HG03439 (cell line): ENCODE measurements around the gene NUB1.

Experiments
- ATAC-seq: cut with Tn5 transposase; IDR thresholded peaks from one replicate; pipeline ENCODE4 v1.9.1; 2021; ENCODE audit warnings: mild to moderate bottlenecking, moderate library complexity; ENCODE audit not compliant: unreplicated experiment

Gene NUB1

DNA sequence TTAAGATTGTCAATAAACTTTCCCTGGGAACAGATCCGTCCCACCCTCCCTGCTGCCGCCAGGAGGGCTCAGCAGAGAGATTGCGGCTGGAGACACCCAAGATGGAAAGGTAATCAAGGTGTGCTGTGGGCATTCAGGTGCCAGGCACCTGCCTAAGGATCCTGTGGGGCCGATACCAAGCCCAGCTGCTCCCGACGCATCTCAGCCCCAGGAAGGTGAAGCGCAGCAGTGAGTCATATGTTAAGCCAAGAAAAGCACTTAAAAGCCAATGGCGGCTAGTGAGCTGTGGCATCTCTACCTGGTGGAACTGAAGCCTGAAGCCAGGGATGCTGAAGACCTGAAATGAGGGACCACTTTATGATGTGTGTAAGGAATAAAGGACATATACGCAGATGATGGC is 62.2 kb downstream of the NUB1 start:
- ATAC-seq = no peak

- ATAC-seq = no peak
Observed at GRCh38 chr7:151404216-151405011, 62.8 kb downstream of the NUB1 start.

- ATAC-seq = no peak
Observed at GRCh38 chr7:151405056-151405455, 63.4 kb downstream of the NUB1 start.

- no peak for ATAC-seq
Observed at GRCh38 chr7:151405588-151405987, 64.0 kb downstream of the NUB1 start.

DNA sequence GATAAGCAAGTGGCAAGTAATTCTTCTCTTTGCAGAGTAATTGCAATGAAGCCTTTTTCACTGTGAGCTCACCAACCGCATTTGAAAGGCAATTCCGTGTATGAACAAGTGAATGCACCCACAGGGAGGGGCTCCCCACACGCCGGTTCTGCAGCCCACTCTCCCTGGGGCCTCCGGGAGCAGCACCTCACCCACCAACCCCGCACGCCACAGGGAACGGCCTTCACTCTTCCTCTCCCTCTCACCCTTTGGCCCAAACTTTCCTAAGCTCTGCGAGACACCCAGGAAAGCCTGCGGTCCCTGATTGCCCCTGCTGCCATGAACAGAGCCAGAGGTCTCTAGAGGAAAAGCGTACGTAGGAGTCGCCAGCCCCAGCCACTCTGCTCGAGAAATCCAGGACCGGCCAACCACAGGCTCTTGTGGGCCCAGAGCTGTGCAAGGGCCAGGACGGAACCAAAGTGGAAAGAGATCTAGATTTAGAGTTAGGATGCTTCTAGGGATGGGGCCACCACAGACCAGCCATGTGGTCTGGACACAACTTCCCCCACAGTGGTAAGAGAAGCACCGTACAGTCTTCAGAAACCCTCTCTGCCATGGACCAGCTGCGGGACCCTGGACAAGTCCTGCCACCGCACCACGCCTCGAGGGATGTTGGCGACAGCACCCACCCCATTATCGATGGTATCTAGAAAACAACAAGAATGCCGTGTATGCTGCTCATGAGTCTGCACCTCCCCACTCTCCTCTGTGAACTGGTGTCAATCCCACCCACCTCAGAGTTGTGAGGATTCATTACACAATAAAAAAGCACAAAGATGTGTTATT is 64.7 kb downstream of the NUB1 start:
- ATAC-seq = no peak

DNA sequence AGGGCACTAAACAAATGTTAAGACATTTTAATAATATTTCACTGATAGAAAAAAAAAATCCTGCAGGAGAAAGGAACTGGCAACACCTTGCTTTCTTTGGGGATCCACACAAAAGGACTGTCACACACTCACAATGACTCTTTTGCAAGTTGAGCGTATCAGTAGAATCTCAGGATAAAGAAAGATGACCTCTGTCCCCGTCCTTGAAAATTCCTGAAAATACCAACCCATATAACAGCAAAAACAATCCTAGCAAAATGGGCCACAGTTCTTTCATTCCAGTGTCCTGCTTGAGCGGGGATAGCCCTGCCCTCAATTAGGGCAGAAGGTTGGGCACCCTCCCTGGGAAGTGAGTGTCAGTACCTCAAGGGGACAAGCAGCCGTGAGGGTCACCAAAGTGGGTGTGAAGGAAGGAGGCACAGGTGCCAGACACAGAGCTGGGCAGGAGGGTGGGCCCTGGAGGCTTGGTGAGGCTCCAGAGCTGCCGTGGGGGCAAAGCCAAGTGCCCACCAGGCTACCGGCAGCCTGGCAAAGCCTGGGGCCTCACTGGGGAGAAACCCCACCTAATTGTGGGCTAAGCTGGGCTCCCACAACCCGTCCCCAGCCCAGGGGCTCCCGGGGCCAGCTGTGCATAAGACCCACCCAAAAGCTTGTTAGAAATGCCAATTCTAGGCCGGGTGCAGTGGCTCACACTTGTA is 65.4 kb downstream of the NUB1 start:
- no peak for ATAC-seq

- ATAC-seq = no peak
Observed at GRCh38 chr7:151408498-151408838, 66.9 kb downstream of the NUB1 start.

DNA sequence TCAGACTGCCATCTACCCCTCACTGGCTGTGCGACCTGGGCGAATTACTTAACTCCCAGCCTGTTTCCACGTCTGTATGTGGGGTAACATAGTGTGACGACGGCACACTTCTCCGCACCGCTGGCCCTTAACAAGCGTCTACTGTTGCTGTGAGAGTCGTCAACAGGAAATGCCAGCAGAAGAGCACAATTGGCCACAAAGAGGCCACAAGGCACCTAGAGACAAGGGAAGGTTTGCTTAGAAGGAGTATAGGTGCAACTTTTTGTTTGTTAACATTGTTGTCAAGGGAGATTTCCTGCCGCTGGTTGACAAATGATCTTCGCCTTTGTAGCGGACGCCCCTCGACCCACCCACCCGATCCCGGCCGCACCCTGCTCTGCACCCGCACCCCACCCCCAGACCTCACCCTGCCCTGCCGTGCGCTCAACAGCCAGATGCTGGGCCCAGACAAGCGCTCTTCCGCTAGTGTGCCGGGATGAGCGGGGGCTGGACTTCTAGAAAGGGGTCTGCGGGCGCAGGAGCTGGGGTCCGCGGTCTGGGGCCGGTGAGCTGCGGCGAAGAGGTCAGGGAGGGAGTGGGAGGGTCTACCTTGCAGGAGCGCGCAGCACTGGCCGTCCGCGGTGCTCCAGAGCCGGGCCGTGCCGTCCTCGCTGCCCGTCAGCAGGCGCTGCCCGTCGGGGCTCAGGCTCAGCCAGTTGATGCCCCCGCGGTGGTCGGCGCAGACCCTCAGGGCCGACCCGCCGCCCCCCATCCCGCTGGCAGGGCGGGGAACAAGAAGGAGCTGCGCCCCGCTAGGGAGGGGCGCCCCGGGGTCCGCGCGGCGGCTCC is 67.4 kb downstream of the NUB1 start:
- ATAC-seq = no peak

DNA sequence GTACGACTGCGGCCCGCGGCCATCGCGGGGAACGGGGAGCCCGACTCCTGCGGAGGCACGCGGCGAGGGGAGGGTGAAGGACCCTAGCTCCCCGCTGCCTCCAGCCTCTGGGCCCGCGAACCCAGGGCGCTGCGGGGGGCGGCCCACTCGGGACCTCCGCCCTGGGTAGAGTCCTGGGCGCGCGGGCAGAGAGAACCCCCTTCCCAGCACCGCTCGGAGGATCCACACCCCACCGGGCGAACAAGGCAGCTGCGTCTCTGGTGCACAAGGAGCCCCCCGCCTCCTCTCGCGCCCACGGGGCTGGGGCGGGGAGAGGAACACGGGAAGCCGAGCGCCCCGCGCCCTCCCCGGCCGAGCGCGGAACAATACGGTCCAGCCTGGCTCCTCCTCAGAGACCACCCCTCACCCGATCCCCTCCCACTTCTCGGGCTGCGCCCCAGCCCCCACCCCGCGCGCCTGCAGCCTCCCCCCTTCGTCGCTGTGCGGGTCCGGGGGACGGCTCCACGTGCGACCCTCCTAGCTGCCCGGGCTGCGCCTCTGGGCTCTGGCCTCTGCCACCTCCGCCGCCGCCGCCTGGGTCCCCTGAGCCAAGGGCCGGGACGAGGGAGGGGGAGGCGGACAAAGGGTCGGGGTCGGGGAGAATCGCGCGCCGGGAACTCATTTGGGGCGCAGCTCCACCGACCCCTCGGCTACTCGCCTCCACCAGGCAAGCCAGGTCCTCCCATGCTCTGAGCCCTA is 68.2 kb downstream of the NUB1 start, which contains the start of gene WDR86:
Gene WDR86 (minus strand): TSS at position 372 of the 738 bp plus-strand sequence. CDS start 449 bp downstream, outside the sequence.
- no peak for ATAC-seq

DNA sequence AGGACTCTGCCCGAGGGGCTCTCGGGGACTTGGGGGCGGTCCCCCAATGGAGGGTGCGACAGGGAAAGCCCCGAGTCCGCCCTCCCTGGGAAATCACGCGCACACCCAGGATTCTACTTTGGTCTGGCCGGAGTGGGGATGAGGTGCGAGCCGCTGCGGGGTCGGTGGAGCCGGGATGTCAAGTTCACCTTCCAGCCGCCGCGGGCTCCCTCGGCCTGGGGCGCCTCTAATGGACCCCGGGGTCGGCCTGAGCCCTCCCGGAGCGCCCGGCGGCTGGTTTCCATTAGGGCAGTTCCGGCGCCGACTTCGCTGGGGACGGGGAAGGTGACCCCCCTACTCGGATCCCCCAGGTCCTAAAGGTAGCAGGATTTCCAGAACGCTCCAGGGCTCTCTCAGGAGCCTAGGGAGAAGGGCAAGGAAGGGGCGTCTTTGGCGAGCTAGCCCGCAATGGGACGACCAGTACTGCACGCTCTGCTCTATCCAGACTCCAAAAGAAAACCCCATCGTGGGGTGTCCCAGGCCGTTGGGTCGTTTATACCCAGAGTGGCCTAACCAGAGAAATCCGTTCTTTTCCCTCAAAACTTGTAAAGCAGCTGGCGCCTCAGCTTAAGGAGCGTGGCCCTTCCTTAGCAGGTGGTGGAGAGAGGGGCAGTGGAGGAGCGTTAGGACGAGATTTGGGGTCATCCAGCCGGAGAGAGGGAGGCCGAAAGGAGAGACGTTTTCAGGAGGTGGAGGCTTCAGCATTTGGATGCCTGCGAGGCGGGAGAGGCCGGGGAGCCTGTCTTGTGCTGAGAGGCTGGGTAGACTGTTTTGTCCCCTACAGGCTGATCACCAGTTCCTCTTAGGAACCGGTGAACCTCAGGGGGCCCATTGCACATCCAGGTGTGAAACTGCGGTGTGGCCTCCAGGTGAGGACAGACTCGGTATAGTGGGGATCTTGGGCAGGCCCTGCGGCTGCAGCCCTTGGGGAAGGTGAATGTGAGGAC is 69.1 kb downstream of the NUB1 start:
- no peak for ATAC-seq

DNA sequence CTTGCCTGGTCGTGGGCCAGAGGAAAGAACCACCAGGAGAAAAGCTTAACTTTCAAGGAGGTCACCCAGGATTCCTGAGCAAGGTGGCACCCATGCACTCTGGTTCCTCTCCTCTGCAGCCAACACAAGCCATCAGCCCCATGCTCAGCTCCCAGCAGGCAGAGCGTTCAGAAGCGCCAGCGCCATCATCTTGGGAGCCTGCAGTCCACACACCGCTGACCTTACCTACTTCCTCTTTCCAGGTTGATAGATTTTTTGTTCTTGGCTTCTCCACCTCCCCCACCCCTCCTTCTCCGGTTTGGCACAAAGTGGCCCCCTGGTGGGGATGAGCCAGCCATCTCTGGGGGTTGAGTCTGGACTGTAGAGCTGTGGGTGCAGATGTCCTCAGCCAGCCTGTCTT is 69.9 kb downstream of the NUB1 start:
- ATAC-seq = no peak

GRCh38 chr7:151412318-151412717 is 70.7 kb downstream of the NUB1 start:
- no peak for ATAC-seq

DNA sequence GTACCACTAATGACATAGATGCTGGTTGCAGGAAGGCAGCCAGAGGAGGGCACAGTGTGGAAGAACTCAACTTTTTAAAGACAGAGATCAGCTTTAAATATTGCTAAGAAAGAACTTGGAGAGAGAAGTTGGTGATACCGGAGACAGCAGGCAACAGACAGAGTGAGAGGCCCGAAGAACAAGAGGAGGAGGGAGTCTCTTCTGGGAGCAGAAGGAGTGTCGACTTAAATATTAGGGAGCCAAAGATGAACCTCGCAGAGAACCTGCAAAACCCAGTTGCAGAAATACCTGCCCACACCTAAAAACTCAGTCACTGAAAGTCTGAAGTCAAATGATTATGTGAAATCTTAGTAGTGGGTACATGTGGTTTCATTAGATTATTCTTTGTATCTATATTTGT is 71.6 kb downstream of the NUB1 start:
- no peak for ATAC-seq

DNA sequence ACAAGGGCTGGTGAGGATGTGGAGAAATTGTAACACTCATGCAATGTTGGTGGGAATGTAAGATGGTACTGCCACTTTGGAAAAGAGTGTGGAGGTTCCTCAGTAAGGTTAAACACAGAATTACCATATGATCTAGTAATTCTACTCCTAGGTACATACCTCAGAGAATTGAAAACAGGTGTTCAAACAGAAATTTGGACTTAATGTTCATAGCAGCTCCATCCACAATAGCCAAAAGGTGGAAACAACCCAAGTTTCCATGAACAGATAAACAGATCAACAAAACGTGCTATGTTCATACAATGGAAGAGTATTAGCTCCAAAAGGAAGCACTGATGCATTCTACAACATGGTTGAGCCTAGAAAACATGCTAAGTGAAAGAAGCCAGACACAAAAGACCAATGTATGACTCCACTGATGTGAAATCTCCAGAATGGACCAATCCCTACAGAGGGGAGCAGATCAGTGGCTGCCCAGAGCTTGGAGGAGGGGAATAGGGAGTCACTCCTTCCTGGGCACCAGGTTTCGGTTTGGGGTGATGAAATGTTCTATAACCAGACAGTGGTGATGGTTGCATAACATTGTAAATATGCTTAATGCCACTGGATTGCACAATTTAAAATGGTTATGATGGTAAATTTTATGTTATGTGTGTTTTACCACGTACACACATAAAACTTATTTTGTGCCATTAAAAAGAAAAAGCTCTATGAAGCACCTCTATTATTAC is 73.9 kb downstream of the NUB1 start:
- ATAC-seq = no peak

DNA sequence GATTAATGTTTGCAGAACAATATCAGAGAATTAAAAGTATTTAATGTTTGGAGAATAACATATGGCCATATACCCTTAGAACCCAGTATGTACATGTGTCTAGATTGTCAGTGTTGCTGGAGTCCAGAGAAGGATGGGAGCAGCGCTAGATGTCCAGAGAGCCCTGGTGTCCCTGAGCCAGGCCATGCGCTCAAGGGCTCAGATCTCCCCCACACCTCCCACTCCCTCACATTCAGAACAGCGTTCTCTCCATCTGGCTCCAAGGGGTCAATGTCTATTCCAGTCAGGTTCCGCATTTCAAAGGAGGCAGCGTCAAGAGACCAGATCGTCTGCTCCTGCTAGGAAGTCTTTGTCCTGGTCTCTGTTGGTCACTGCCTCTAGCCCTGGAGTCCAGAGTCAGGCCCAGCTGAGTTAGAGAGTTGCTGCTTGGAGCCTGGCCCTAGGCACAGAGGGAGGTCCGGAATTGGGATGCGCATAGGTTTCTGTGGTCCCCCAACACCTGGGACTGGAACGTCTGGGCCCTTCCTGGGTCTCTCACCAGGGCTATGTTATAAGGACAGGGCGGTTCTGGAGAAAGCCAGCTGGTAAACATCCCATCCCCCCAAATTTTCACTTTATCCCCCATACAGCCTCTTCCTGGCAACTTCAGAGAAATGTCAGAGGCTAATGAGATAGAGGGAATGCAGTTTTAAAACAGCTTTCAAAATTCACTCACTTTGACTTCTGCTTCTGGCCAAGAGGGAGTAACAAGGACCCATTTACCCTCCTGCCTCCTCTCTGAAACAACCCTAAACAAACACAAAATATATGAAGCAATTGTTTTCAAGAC is 74.7 kb downstream of the NUB1 start:
- no peak for ATAC-seq

DNA sequence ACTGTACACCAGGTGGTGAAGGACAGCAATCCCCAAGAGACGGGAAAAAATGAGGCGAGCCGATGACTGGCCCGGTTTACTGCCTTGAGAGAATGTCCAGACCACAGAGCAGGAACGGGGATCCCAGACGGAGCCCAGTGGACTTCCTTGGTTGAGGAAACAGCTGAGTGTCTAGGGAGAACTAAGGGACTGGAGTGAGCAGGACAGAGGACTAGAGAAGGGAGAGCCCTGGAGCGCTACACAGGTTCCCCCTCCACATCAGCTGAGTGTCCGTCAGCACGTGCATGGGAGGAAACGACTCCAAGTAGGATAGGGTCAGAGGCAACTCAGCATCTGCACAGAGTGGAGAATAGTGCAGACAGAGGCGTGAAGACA is 75.3 kb downstream of the NUB1 start:
- no peak for ATAC-seq

- ATAC-seq = no peak
Observed at GRCh38 chr7:151420144-151420543, 78.5 kb downstream of the NUB1 start.
